Measurements from ENCODE around the gene PVALB. TPM values are rescaled to one million over a fixed set of nuclear protein-coding genes. Genes with fewer than 3 reads are reported as not detected.

PVALB gene
- total RNA-seq = not detected

GRCh38 chr22:36816636-36817524, at the start of gene PVALB:
Gene PVALB (minus strand): TSS chr22:36817035. CDS start chr22:36817005, 30 bp downstream.
- Mint-ChIP-seq H3K9me3 (no peaks in the 10 kb centered on the region), H3K27ac (no peak within 1 kb of the TSS), H3K4me3 (peak within 1 kb of the TSS; percentile 19 to 64), H3K36me3 (ENCODE audit: insufficient read depth in 2 of 2) (no peaks in the 10 kb centered on the region), H3K27me3 (ENCODE audit: low read depth) (peaks cover 71% of the 10 kb centered on the region), H3K4me1 (ENCODE audit: low read depth) (peaks cover 7% of the 10 kb centered on the region)
- ATAC-seq (replicated peaks in 1 of 2) (peak; percentile 49 to 58), DNase-seq (peak; percentile 8 to 10)

GRCh38 chr22:36865346-36865745, 48.5 kb upstream of the PVALB start:
- peaks cover 0 to 2% of the 10 kb centered on the region in 2 donors for H3K9me3 Mint-ChIP-seq
- peaks cover 0 to 2% of the 10 kb centered on the region in 2 donors for H3K36me3 Mint-ChIP-seq (ENCODE audit: insufficient read depth in 2 of 2)
- no peak for ATAC-seq (replicated peaks in 1 of 2)
- no peaks in the 10 kb centered on the region for H3K27me3 Mint-ChIP-seq (ENCODE audit: low read depth)
- no peak overlapping the region for H3K27ac Mint-ChIP-seq
- peaks cover 39% of the 10 kb centered on the region for H3K4me1 Mint-ChIP-seq (ENCODE audit: low read depth)
- DNase-seq = peak in 1 of 2 donors; percentile 20
- H3K4me3 Mint-ChIP-seq = no peak overlapping the region

- Mint-ChIP-seq H3K27ac (no peak overlapping the region), H3K4me3 (no peak overlapping the region), H3K27me3 (ENCODE audit: low read depth) (no peaks in the 10 kb centered on the region), H3K9me3 (peaks cover 0 to 2% of the 10 kb centered on the region in 2 donors), H3K4me1 (ENCODE audit: low read depth) (peaks cover 46% of the 10 kb centered on the region), H3K36me3 (ENCODE audit: insufficient read depth in 2 of 2) (peaks cover 0 to 2% of the 10 kb centered on the region in 2 donors)
- ATAC-seq (replicated peaks in 1 of 2) = no peak
- DNase-seq = no peak
These were observed 47.8 kb upstream of the PVALB start for GRCh38 chr22:36864454-36865215.

GRCh38 chr22:36863979-36864378, 47.1 kb upstream of the PVALB start:
- Mint-ChIP-seq H3K36me3 (ENCODE audit: insufficient read depth in 2 of 2) (peaks cover 0 to 2% of the 10 kb centered on the region in 2 donors), H3K9me3 (peaks cover 0 to 2% of the 10 kb centered on the region in 2 donors), H3K4me3 (no peak overlapping the region), H3K27me3 (ENCODE audit: low read depth) (no peaks in the 10 kb centered on the region), H3K4me1 (ENCODE audit: low read depth) (peaks cover 48% of the 10 kb centered on the region), H3K27ac (no peak overlapping the region)
- DNase-seq (no peak), ATAC-seq (replicated peaks in 1 of 2) (no peak)

- H3K9me3 Mint-ChIP-seq = peaks cover 0 to 2% of the 10 kb centered on the region in 2 donors
- no peak overlapping the region for H3K27ac Mint-ChIP-seq
- H3K36me3 Mint-ChIP-seq (ENCODE audit: insufficient read depth in 2 of 2) = peaks cover 0 to 2% of the 10 kb centered on the region in 2 donors
- peaks cover 48% of the 10 kb centered on the region for H3K4me1 Mint-ChIP-seq (ENCODE audit: low read depth)
- no peaks in the 10 kb centered on the region for H3K27me3 Mint-ChIP-seq (ENCODE audit: low read depth)
- ATAC-seq (replicated peaks in 1 of 2) (no peak), DNase-seq (no peak)
- no peak overlapping the region for H3K4me3 Mint-ChIP-seq
These were observed 46.4 kb upstream of the PVALB start for GRCh38 chr22:36863281-36863680.

- H3K4me1 Mint-ChIP-seq (ENCODE audit: low read depth) = peaks cover 51% of the 10 kb centered on the region
These were observed 45.7 kb upstream of the PVALB start for GRCh38 chr22:36862251-36863242.

GRCh38 chr22:36860821-36861659, 44.2 kb upstream of the PVALB start, which contains the start of gene NCF4:
Gene NCF4 (plus strand): TSS chr22:36861006. CDS start chr22:36861172, 166 bp downstream.
- Mint-ChIP-seq H3K9me3 (peaks cover 0 to 2% of the 10 kb centered on the region in 2 donors), H3K36me3 (ENCODE audit: insufficient read depth in 2 of 2) (peaks cover 0 to 2% of the 10 kb centered on the region in 2 donors), H3K27me3 (ENCODE audit: low read depth) (no peaks in the 10 kb centered on the region), H3K4me3 (peak within 1 kb of the TSS; percentile 72 to 80), H3K27ac (peak within 1 kb of the TSS; percentile 87), H3K4me1 (ENCODE audit: low read depth) (peaks cover 60% of the 10 kb centered on the region)
- peak; percentile 88 to 91 for ATAC-seq (replicated peaks in 1 of 2)
- peak; percentile 68 to 71 for DNase-seq

More at GRCh38 chr22:36862251-36863242, 45.7 kb upstream of the PVALB start:
- Mint-ChIP-seq H3K36me3 (ENCODE audit: insufficient read depth in 2 of 2) (peaks cover 0 to 2% of the 10 kb centered on the region in 2 donors), H3K4me3 (peak overlapping the region in 1 of 2 donors; percentile 72), H3K9me3 (peaks cover 0 to 2% of the 10 kb centered on the region in 2 donors), H3K27me3 (ENCODE audit: low read depth) (no peaks in the 10 kb centered on the region), H3K27ac (no peak overlapping the region)
- ATAC-seq (replicated peaks in 1 of 2) (no peak), DNase-seq (no peak)

GRCh38 chr22:36860438-36860820, 43.6 kb upstream of the PVALB start:
- Mint-ChIP-seq H3K4me3 (peak overlapping the region; percentile 72 to 80), H3K27ac (peak overlapping the region; percentile 87), H3K9me3 (peaks cover 0 to 2% of the 10 kb centered on the region in 2 donors), H3K27me3 (ENCODE audit: low read depth) (no peaks in the 10 kb centered on the region), H3K36me3 (ENCODE audit: insufficient read depth in 2 of 2) (peaks cover 0 to 2% of the 10 kb centered on the region in 2 donors), H3K4me1 (ENCODE audit: low read depth) (peaks cover 54% of the 10 kb centered on the region)
- ATAC-seq (replicated peaks in 1 of 2) (no peak), DNase-seq (no peak)

- Mint-ChIP-seq H3K36me3 (ENCODE audit: insufficient read depth in 2 of 2) (peaks cover 0 to 2% of the 10 kb centered on the region in 2 donors), H3K4me1 (ENCODE audit: low read depth) (peaks cover 50% of the 10 kb centered on the region), H3K27me3 (ENCODE audit: low read depth) (no peaks in the 10 kb centered on the region), H3K4me3 (peak overlapping the region; percentile 72 to 80), H3K9me3 (peaks cover 0 to 2% of the 10 kb centered on the region in 2 donors), H3K27ac (peak overlapping the region; percentile 87)
- DNase-seq = no peak
- ATAC-seq (replicated peaks in 1 of 2) = no peak
These were observed 43.2 kb upstream of the PVALB start for GRCh38 chr22:36860017-36860416.

GRCh38 chr22:36858966-36859365, 42.1 kb upstream of the PVALB start:
- Mint-ChIP-seq H3K4me3 (no peak overlapping the region), H3K27me3 (ENCODE audit: low read depth) (no peaks in the 10 kb centered on the region), H3K36me3 (ENCODE audit: insufficient read depth in 2 of 2) (peaks cover 0 to under 1% of the 10 kb centered on the region in 2 donors), H3K9me3 (peaks cover 0 to under 1% of the 10 kb centered on the region in 2 donors), H3K4me1 (ENCODE audit: low read depth) (peaks cover 45% of the 10 kb centered on the region), H3K27ac (no peak overlapping the region)
- ATAC-seq (replicated peaks in 1 of 2) (no peak), DNase-seq (no peak)

GRCh38 chr22:36858156-36858555, 41.3 kb upstream of the PVALB start:
- H3K36me3 Mint-ChIP-seq (ENCODE audit: insufficient read depth in 2 of 2) = peaks cover 0 to under 1% of the 10 kb centered on the region in 2 donors
- H3K9me3 Mint-ChIP-seq = no peaks in the 10 kb centered on the region
- no peak overlapping the region for H3K4me3 Mint-ChIP-seq
- no peak overlapping the region for H3K27ac Mint-ChIP-seq
- H3K27me3 Mint-ChIP-seq (ENCODE audit: low read depth) = no peaks in the 10 kb centered on the region
- H3K4me1 Mint-ChIP-seq (ENCODE audit: low read depth) = peaks cover 49% of the 10 kb centered on the region
- DNase-seq (no peak), ATAC-seq (replicated peaks in 1 of 2) (no peak)

Measured in activated T-cell treated with anti-CD3 and anti-CD28 coated beads, Interleukin-2, amount 50 U/mL, for 72 hours (primary cell).